A204.1 (cell line): ENCODE results near the gene FDX1.

ENCODE experiments used
- FAIRE-seq: peaks from 2 replicates; lab custom pipeline; 2012; peaks lifted over from hg19 to GRCh38; lab: Jason Lieb, UNC

The FDX1 gene

DNA sequence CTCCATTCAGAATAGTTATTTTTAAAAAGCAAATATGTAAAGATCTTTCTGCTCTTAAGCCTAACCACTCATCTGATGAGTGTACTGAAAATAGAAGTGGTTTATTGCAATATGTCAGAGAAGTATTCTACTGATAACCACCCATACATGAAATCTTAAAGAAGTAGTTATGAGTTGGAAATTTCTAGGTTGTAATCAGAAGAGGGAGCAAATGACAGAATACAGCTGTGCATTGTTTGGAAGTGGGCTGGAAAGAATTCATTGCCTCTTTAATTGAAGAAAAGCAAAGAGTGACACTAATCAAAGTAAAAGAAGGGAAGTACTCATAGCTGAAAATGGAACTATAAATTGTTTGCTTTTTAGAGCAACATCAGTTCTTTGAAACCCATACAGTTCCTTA lies 39.4 kb downstream of the FDX1 start:
- no peak for FAIRE-seq

DNA sequence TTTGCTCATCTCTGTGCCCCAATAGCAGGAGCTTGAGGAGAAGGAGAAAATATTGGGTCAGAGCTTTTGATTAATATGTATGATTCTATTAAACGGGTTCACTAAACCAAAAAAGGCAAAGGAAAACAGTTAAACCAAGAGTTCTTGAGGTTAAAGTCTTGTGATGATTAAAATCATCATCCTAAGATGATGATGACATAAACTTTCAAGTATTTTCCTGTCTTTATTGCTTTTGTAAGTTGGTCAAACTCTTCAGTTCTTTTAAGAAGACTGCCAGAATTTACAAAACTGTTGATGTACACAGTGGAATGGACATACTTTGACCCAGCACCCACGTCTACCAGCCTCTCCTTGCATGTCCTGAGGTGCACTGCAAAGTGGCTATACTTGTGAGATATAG lies 41.0 kb downstream of the FDX1 start:
- FAIRE-seq = no peak

- no peak for FAIRE-seq
Observed at GRCh38 chr11:110471371-110471770, 41.6 kb downstream of the FDX1 start.

- no peak for FAIRE-seq
Observed at GRCh38 chr11:110472858-110473257, 43.1 kb downstream of the FDX1 start.

- FAIRE-seq = no peak
Observed at GRCh38 chr11:110473706-110474105, 44.0 kb downstream of the FDX1 start.

- FAIRE-seq = no peak
Observed at GRCh38 chr11:110474578-110474977, 44.8 kb downstream of the FDX1 start.

DNA sequence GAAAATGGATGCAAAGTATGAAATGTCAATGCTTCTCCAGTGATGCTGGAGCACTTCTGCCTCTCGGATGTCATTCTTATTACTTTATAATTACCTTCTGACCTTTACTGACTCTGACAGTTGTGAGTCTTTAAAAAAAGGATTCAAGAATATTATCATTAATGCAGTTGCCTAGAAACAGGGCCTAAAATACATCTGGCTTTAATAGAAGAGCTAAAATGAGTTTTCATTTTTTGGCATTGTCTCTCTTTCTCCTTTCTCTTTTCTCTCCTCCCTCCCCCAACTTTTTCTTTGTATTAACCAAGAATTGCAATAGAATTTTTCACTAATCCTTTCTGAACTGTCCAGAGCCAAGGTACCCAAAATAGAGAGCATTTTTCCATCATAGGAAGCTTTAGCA lies 45.9 kb downstream of the FDX1 start:
- no peak for FAIRE-seq

GRCh38 chr11:110478410-110478809 lies 48.7 kb downstream of the FDX1 start:
- FAIRE-seq = no peak

DNA sequence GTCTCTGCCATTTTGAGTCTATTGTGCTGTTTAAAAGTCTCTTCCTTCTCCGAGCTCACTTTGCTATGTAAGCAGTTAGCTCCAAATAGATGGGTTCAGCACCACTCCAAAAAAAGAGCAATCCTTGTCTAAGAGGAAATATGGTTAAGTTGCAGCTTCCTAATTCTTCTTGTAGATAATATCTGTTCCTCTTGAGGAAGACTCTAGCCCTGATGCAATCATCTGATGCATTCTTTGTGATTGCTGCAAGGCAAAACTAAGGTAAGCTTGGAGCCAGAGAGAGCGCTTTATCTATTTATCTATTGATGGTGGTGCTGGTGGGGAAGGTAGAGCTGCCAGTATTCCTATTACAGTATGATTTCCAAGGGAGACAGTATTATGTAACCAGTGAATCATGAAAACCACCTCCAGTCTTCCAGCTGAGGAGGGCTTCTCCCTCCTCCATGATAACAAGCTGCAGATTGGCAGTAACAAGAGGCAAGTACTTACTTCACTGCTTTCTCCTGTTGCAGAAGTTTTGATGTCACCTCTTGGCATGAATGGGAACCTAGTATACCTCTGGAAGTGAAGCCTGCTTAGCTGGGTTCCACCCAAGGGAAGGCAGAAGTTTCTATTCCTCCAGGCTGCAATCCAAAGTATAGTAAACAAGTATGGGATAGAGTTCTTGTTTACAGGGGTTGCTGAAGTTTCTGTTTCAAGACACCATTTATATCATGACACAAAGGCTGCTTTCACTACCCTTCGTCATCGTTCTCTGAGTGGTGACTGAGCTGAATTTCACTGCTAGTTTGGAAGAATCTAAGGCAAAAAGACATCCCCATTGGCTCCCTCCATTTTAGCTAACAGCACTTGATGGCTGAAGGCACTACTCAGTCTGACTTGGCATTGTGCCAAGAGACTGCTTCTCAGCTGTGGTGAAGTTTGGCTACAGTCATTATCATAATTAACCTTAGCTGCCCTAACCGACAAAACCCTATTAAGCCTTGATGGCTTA lies 49.7 kb downstream of the FDX1 start:
- FAIRE-seq = no peak

DNA sequence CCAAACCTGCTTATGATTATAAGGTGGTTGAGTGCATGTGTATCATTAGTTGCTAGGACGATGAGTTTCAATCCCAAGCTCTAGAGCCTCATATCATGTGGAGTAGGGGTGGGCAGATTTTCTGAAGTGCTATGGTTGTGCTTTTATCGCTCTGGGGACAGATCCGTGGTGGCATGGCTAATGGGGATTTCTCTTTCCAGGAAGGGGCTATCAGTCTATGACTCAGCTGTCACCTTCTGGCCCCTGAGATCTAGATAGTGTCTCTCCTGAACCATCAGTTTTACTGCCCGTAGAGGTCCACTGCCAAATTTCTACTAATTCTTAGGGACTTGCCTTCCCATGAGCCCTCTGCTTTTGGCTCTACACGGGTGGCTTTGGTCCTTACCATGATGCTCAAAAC lies 51.8 kb downstream of the FDX1 start:
- no peak for FAIRE-seq

GRCh38 chr11:110486156-110486555 lies 56.4 kb downstream of the FDX1 start:
- no peak for FAIRE-seq

- FAIRE-seq = no peak
Observed at GRCh38 chr11:110488446-110488845, 58.7 kb downstream of the FDX1 start.

DNA sequence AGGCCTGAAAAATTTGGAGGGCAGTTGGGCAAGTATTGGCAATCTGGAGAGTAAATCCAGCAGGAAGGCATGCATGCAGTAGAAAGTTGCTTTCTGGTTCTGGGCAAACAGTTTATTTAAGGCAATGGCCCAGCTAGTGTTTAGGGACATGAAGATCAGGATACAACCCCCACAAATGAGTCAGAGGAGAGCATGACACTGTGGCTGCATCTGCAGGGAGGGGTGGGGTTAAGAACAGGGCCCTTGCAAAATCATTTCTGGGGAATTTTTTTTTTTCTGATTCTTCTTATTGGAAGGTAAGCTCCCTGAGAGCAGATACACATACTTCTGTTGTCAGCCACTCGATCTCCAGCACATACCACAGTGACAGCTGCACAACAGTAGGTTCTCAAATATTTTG lies 61.1 kb downstream of the FDX1 start:
- FAIRE-seq = no peak

DNA sequence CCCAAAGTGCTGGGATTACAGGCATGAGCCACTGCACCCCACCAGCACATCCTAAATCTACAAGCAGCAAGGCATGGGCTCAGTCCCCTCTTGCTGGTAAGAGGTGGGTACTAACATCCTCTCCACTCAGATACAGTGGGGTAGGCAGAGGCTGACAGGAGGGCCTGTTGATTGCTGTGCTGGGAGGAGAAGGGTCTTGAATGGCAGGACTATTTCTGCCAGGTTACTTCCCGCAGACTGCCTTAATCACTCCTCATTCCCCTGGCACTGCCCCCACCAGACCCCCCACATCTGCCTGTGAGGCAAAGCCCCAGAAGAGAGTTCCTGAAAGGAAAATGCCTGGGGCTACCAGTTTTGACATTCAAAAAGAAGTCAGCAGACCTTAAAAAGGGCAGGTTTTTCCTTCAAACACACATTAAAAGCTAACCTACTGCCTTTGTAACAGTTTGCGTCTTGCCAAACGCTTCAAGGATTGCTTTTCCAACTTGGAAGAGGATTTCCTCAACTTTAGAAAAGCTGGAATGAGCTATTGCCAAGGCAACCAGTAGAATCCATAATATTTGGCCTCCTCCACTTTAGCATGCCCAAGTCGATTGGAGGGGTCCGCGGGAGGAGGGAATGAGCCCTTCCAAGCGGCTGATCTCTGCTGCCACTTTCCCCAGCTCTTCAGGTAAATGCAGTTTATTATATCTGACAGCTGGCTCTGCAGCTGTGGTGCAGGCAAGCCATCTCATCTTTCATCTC lies 62.0 kb downstream of the FDX1 start:
- FAIRE-seq = no peak

DNA sequence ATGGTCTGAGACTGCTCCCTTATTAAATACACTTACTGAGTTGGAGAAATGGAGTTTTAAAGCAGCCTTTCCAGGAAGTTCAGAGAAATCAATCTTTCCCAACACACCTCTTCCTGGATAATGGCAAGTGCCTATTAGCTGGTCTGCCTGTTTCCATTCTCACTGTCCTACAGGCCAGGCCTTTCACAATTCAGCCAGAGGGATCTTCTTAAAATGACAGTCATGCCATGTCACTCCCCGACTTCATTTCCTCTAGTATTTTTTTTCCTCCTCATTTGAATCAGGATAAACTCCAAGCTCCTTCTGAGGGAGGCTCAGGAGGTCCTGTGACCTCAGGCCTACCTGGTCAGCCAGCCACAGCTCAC lies 62.6 kb downstream of the FDX1 start:
- no peak for FAIRE-seq

DNA sequence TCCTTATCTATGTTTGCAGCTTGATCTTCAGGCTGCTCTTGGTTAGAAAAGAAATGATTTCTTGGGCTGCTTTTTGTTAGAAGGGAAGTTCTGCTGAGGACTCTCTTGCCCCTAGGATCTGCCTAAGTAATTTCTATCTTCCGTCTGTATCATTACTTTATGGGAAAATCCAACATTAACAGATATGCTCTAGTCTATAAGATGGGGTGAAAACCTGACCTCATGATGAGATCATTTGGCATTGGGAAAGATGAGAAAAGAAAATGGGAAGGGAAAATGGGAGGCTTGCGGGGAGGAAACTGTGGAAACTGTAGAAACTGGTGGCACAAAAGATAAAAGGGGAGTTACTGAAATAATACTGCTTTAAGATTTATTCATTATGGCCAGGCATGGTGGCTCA lies 63.6 kb downstream of the FDX1 start:
- FAIRE-seq = no peak

GRCh38 chr11:110497231-110497978 lies 67.7 kb downstream of the FDX1 start:
- no peak for FAIRE-seq

DNA sequence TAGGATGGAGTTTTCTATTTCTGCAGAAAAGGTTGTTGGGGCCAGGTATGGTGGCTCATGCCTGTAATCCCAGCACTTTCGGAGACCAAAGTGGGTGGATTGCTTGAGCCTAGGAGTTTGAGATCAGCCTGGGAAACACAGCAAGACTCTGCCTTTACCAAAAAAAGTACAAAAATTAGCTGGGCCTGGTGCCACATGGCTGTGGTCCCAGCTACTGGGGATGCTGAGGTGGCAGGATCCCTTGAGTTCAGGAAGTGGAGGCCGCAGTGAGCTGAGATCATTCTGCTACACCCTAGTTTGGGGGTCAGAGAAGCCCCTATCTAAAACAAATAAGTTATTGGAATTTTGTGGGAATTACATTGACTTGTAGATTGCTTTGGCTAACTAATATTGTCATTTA lies 71.7 kb downstream of the FDX1 start:
- FAIRE-seq = no peak

DNA sequence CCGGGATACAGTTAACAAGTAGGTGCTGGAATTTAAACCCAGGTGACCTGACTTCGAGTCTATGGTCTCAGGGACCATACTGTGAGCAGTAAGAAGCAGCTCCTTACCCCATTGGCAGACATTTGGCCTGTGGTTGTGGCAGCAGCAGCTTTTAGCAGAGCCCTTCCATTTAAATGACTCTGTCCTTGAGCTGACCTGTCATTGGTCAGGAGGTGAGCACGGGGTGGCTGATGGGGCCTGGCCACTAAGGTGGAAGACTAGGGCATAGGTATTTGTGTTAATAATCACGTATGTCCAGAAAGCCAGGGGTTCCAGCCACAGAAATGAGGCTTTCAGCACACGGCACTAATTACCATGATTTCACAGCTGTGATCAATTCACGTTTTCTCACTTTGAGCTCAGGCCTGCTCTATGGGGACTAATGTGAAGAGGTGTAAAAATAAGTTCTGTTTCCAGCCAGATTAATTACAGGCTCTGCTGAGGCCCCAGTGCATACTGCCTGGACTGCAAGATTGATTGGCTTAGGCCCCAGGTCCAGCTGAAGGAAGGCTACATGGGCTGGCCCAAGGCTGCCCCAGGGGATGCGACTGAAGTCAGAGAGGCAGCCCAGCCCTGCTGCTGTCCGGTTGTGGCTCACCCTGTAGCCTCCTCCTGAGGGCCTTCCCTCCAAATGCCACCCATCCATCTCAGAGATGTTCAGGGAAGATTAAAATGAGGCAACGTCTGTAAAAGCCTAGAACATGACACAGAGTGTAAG lies 76.0 kb downstream of the FDX1 start:
- no peak for FAIRE-seq

DNA sequence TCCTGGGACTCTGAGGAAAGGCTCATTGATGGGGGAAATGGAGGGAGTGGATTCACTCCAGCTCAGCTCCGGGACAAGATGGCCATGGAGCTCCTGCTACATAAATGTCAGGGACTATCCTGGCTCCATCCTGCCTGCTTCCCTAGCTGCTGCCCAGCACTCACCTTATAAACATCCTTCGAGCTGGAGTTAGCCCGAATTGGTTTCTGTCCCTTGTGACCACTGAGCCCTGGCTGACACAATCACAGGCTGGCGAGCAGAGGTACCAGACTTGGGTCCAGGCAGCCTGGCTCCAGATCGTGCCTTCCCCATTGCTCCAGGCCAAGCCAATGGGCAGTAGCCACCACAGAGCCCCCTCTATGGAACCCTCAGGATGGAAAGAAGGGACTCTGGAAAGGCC lies 77.6 kb downstream of the FDX1 start:
- no peak for FAIRE-seq

- FAIRE-seq = no peak
Observed at GRCh38 chr11:110508786-110509185, 79.0 kb downstream of the FDX1 start.

DNA sequence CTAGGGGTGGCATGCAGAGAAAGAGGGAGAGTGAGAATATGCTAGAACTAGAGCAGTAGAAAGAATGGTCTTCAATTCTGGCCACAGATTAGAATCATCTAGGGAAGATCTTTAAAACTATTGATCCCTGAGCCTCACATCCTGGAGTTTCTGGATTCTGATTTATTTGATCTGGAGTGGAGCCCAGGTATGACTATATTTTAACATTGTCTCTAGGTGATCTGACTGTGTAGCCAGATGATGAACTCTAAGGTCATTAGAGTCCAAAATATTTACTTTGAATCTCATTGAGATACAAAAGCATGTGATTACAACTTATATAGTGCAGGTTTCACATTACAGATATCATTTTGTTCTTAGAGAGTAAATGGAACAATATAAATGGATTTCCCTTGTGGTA lies 79.7 kb downstream of the FDX1 start:
- no peak for FAIRE-seq
